VCaP (cell line): Measurements from ENCODE around the gene BMPR1B.

ENCODE experiments used
- H3K27ac ChIP-seq: fragments of 450-650 bp; 2 replicates; pipeline ENCODE4 v1.5.1; 2017
- CTCF ChIP-seq: fragments of 450-650 bp; conservative IDR thresholded peaks from 2 replicates; pipeline ENCODE4 v1.5.1; 2017; ENCODE audit warnings: mild to moderate bottlenecking, moderate library complexity

Gene BMPR1B

GRCh38 chr4:95007998-95008397, 250.2 kb downstream of the BMPR1B start:
- H3K27ac ChIP-seq: no peak overlapping the region
- TF ChIP-seq CTCF: no peak

- no peak for TF ChIP-seq CTCF
- no peak overlapping the region for H3K27ac ChIP-seq
Observed at GRCh38 chr4:95013236-95013635, 255.5 kb downstream of the BMPR1B start.

GRCh38 chr4:95014068-95014467, 256.3 kb downstream of the BMPR1B start:
- TF ChIP-seq CTCF: no peak
- H3K27ac ChIP-seq: no peak overlapping the region

- H3K27ac ChIP-seq: no peak overlapping the region
- no peak for TF ChIP-seq CTCF
Observed at GRCh38 chr4:95017305-95018064, 259.7 kb downstream of the BMPR1B start.

- no peak overlapping the region for H3K27ac ChIP-seq
- no peak for TF ChIP-seq CTCF
Observed at GRCh38 chr4:95018785-95019184, 261.0 kb downstream of the BMPR1B start.

GRCh38 chr4:95020521-95020920, 262.8 kb downstream of the BMPR1B start:
- H3K27ac ChIP-seq: no peak overlapping the region
- TF ChIP-seq CTCF: no peak

GRCh38 chr4:95021099-95021498, 263.3 kb downstream of the BMPR1B start:
- no peak overlapping the region for H3K27ac ChIP-seq
- no peak for TF ChIP-seq CTCF
